ENCODE data around the gene OXGR1. TPM values are rescaled to one million over a fixed set of nuclear protein-coding genes. Genes with fewer than 3 reads are reported as not detected.

Gene OXGR1
- total and polyA plus RNA-seq, 2 of the 4 experiments (the other 2 are of a cell fraction), result not detected

GRCh38 chr13:97018029-97018819 lies 23.9 kb upstream of the OXGR1 start:
- peak; percentile 92 for ATAC-seq (ENCODE audit: low read depth)
- BruUV-seq (replicated peaks), result no TSS peak

More at GRCh38 chr13:97018029-97018819, 23.9 kb upstream of the OXGR1 start:
- H3K23ac ChIP-seq (ENCODE audit: low read depth, low read length), result no peak overlapping the region; the same call in 1 of the 2 replicates
- ChIA-PET CTCF (interaction anchor here (0.6 to 2.0 kb wide), 10 partner anchors 9 to 92 kb away, joined by 3 to 9 read pairs (median 3); no protein-coding TSS in a partner anchor), POLR2A (ENCODE audit: unreplicated experiment) (interaction anchor here (0.5 kb wide), 1 partner anchor 206 kb away, joined by 4 read pairs; no protein-coding TSS in a partner anchor)
- H3K36me3 ChIP-seq (ENCODE audit: control insufficient read depth, insufficient read depth, low read length), result no peaks in the 10 kb centered on the region
- peak overlapping the region; percentile 38 for H2AFZ ChIP-seq (replicated peaks; ENCODE audit: low read length, poor library complexity)
- H3K4me2 ChIP-seq (ENCODE audit: low read depth, low read length), result peak overlapping the region; percentile 87
- no peaks in the 10 kb centered on the region for H3K79me1 ChIP-seq (ENCODE audit: low read depth in 1 of 2, low read length in 2 of 2)
- dilution Hi-C loops (cut with HindIII; ENCODE audit: low sequenced_read_pairs, unreplicated experiment) (no loop called here), intact Hi-C loops (cut with micrococcal nuclease) (loop anchor here (1.0 to 5.0 kb wide), 4 partner anchors 204 to 782 kb away; partner anchors contain the start of gene MBNL2), in situ Hi-C loops (cut with MboI; ENCODE audit: low sequenced_read_pairs) (loop anchor here (10.0 kb wide), 1 partner anchor 787 kb away; no protein-coding TSS in a partner anchor)
- no peak overlapping the region; the same call in 1 of the 2 replicates for H3K9ac ChIP-seq (ENCODE audit: low read depth, low read length)
- no peak overlapping the region for H3K4ac ChIP-seq (ENCODE audit: low read depth, low read length)
- H2BK120ac ChIP-seq (ENCODE audit: low read depth, low read length), result no peak overlapping the region
- peaks cover 22% of the 10 kb centered on the region for H3K27me3 ChIP-seq (ENCODE audit: control insufficient read depth, insufficient read depth, low read length)
- H2BK5ac ChIP-seq (ENCODE audit: low read depth, low read length, poor library complexity, severe bottlenecking), result no peak overlapping the region
- H3K27ac ChIP-seq (ENCODE audit: insufficient read depth, low read length), result no peak overlapping the region
- no peak for TF ChIP-seq MAFK (IDR thresholded peaks at IDR 0.05; ENCODE audit: low read depth, low read length)
- TF ChIP-seq CTCF (conservative IDR thresholded peaks at IDR 0.05; ENCODE audit: low read depth, low read length), result peak; percentile 92
- peak; percentile 68 for TF ChIP-seq SMC3 (IDR thresholded peaks at IDR 0.05; ENCODE audit: low read depth, low read length)
- TF ChIP-seq RAD21 (IDR thresholded peaks at IDR 0.05; ENCODE audit: low read length), result peak; percentile 77
- TF ChIP-seq ELK1 (IDR thresholded peaks at IDR 0.05; ENCODE audit: borderline replicate concordance, low read depth, low read length), result no peak
- no peak overlapping the region for H2BK20ac ChIP-seq (ENCODE audit: low read depth, low read length)
- H3K14ac ChIP-seq (replicated peaks; ENCODE audit: low read depth, low read length), result no peak overlapping the region
- no peak overlapping the region for H4K8ac ChIP-seq (ENCODE audit: low read depth in 2 of 2, low read length in 2 of 2)
- H2AK9ac ChIP-seq (replicated peaks; ENCODE audit: low read depth, low read length, poor library complexity), result no peak overlapping the region
- peak; percentile 61 for DNase-seq
- H3K9me1 ChIP-seq (ENCODE audit: insufficient read depth, low read length), result no peaks in the 10 kb centered on the region
- peaks cover 2% of the 10 kb centered on the region; the same call in 1 of the 2 replicates for H3K4me1 ChIP-seq (ENCODE audit: control insufficient read depth, insufficient read depth, low read length)
- no peaks in the 10 kb centered on the region for H3K9me3 ChIP-seq (ENCODE audit: control insufficient read depth, insufficient read depth, low read length)
- H2BK15ac ChIP-seq (ENCODE audit: low read depth, low read length), result no peak overlapping the region
- no peak overlapping the region for H2AK5ac ChIP-seq (ENCODE audit: low read depth, low read length)
- no peak overlapping the region for H3K4me3 ChIP-seq (ENCODE audit: insufficient read depth, low read depth, low read length)
- no peaks in the 10 kb centered on the region for H4K20me1 ChIP-seq (ENCODE audit: insufficient read depth, low read length)
- no peak overlapping the region for H3K56ac ChIP-seq (ENCODE audit: extremely low read depth, insufficient read depth, low read length)
- no peak overlapping the region for H4K91ac ChIP-seq (ENCODE audit: insufficient read depth, low read depth, low read length)
- no peak overlapping the region for H3K18ac ChIP-seq (ENCODE audit: low read depth, low read length)
- no peak overlapping the region for H4K5ac ChIP-seq (ENCODE audit: low read depth, low read length)
- no CpG with 5 or more reads among the region's 13 CpGs for WGBS, 2 experiments (ENCODE audit: extremely low coverage in 2 of 2, insufficient read length in 1 of 2)
